Smooth muscle cell (in vitro differentiated cells): ENCODE results near the gene TAX1BP3. TPM values are rescaled to one million over a fixed set of nuclear protein-coding genes. Genes with fewer than 3 reads are reported as not detected.

Experiments
- DNase-seq: peaks from one replicate; lab custom pipeline; 2025; ENCODE audit not compliant: unreplicated experiment; lab: John Stamatoyannopoulos, UW
- H2AFZ ChIP-seq: fragments of 200-600 bp; sonication (generic); 2 replicates; pipeline ENCODE4 v1.6.0; 2016; ENCODE audit warnings: antibody characterized with exemption, low read depth, mild to moderate bottlenecking
- H3F3A ChIP-seq: fragments of 200-600 bp; sonication (generic); 2 replicates; pipeline ENCODE4 v1.6.0; 2017; ENCODE audit warnings: antibody characterized with exemption, low read depth
- H3K27ac ChIP-seq: fragments of 200-600 bp; sonication (generic); 2 replicates; pipeline ENCODE4 v1.5.1; 2016; ENCODE audit warnings: low read depth, mild to moderate bottlenecking
- H3K27me3 ChIP-seq: fragments of 200-600 bp; sonication (generic); 2 replicates; pipeline ENCODE4 v1.6.1; 2016; ENCODE audit warnings: low read depth, mild to moderate bottlenecking
- H3K36me3 ChIP-seq: fragments of 200-600 bp; sonication (generic); 2 replicates; pipeline ENCODE4 v1.5.1; 2016; ENCODE audit warnings: low read depth
- H3K4me1 ChIP-seq: fragments of 200-600 bp; sonication (generic); 2 replicates; pipeline ENCODE4 v1.5.1; 2016; ENCODE audit warnings: low read depth
- H3K4me2 ChIP-seq: fragments of 200-600 bp; sonication (generic); 2 replicates; pipeline ENCODE4 v1.6.0; 2016; ENCODE audit warnings: mild to moderate bottlenecking
- H3K4me3 ChIP-seq: fragments of 200-600 bp; sonication (generic); 2 replicates; pipeline ENCODE4 v1.5.1; 2016; ENCODE audit warnings: mild to moderate bottlenecking
- H3K79me2 ChIP-seq: fragments of 200-600 bp; sonication (generic); 2 replicates; pipeline ENCODE4 v1.6.0; 2016; ENCODE audit warnings: low read depth, mild to moderate bottlenecking
- H3K9ac ChIP-seq: fragments of 200-600 bp; sonication (generic); 2 replicates; pipeline ENCODE4 v1.6.0; 2016; ENCODE audit warnings: low read depth
- H3K9me3 ChIP-seq: fragments of 200-600 bp; sonication (generic); replicated peaks from 2 replicates; pipeline ENCODE4 v1.5.1; 2016; ENCODE audit warnings: low read depth
- H4K20me1 ChIP-seq: fragments of 200-600 bp; sonication (generic); 2 replicates; pipeline ENCODE4 v1.6.0; 2016; ENCODE audit warnings: low read depth
- WGBS: methylation state at CpG from one replicate; pipeline ENCODE4 v1.1.7; 2016; ENCODE audit warnings: low lambda C conversion rate; 5-methylcytosine and 5-hydroxymethylcytosine counted together
- polyA plus RNA-seq: library from polyadenylated mRNA; unstranded; fragments of >200 nt; fragmentation: Nextera tagmentation; extraction: Ambion mirVana; gene quantifications from 2 replicates; pipeline ENCODE4 v1.2.1, GENCODE V29; 2016
- total RNA-seq: library from RNA; depleted of rRNA; stranded (reverse); fragments of >200 nt; gene quantifications from 2 replicates; pipeline ENCODE4 v1.2.3, GENCODE V29; 2014
- TF ChIP-seq, protein P1 (sequence below): fragments of 200-600 bp; sonication (generic); IDR thresholded peaks from 2 replicates; pipeline ENCODE4 v1.5.1; 2017; ENCODE audit warnings: borderline replicate concordance, mild to moderate bottlenecking, antibody characterized with exemption; ENCODE audit not compliant: insufficient read depth, poor library complexity, severe bottlenecking

The TAX1BP3 gene
- total and polyA plus RNA-seq, 2 experiments from 2014 or later: 115 to 295 TPM

DNA sequence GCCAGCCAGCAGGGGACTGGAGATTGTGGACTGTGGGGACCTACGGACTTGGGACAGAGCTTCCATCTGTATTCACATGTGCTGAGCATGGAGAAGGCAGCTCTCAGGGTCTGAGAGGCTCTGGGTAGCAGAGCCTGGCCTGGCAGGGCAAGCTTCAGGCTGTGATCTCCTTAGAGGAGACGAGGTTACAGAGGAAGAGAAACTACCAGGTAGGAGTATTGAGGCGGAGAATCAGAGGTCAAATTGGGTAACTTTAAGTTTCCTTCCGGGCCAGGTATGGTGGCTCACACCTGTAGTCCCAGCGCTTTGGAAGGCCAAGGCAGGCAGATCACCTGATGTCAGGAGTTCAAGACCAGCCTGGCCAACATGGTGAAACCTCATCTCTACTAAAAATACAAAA lies 23.1 kb downstream of the TAX1BP3 start:
- H3K36me3 ChIP-seq: no peaks in the 10 kb centered on the region
- H3K79me2 ChIP-seq: no peaks in the 10 kb centered on the region
- H3K4me2 ChIP-seq: no peak overlapping the region
- 60% methylated on average over 5 of the region's 5 CpGs for WGBS
- no peaks in the 10 kb centered on the region for H3K27me3 ChIP-seq
- no peak overlapping the region for H3K9ac ChIP-seq
- no peaks in the 10 kb centered on the region for H3K4me1 ChIP-seq
- no peak overlapping the region for H3K4me3 ChIP-seq
- no peak overlapping the region for H3K27ac ChIP-seq
- no peaks in the 10 kb centered on the region for H4K20me1 ChIP-seq
- no peak for DNase-seq
- no peak overlapping the region for H2AFZ ChIP-seq
- TF ChIP-seq, protein P1, sequence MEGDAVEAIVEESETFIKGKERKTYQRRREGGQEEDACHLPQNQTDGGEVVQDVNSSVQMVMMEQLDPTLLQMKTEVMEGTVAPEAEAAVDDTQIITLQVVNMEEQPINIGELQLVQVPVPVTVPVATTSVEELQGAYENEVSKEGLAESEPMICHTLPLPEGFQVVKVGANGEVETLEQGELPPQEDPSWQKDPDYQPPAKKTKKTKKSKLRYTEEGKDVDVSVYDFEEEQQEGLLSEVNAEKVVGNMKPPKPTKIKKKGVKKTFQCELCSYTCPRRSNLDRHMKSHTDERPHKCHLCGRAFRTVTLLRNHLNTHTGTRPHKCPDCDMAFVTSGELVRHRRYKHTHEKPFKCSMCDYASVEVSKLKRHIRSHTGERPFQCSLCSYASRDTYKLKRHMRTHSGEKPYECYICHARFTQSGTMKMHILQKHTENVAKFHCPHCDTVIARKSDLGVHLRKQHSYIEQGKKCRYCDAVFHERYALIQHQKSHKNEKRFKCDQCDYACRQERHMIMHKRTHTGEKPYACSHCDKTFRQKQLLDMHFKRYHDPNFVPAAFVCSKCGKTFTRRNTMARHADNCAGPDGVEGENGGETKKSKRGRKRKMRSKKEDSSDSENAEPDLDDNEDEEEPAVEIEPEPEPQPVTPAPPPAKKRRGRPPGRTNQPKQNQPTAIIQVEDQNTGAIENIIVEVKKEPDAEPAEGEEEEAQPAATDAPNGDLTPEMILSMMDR: no peak
- no peaks in the 10 kb centered on the region for H3K9me3 ChIP-seq
- H3F3A ChIP-seq: no peaks in the 10 kb centered on the region

DNA sequence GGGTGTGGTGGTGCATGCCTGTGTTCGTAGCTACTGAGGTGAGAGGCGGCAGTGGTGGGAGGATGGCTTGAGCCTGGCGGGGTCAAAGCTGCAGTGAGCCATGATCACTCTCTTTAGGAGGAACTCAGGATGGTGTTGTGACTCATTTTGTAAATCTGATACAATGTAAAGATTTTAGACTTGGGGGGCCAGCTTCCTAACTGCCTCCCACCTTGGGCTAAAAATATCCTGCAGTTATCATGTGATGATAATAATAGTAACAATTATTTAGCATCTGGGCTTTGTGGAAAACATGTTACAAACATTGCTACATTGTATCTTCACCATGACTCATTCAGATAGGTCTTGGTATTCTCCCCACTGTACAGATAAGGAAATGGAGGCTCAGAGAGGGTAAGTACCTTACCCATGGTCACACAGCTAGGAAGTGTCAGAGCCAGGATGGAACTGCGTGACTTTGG lies 24.5 kb downstream of the TAX1BP3 start:
- WGBS: 94% methylated on average over 4 of the region's 4 CpGs
- DNase-seq: no peak
- Histone ChIP-seq H3K27me3 (no peaks in the 10 kb centered on the region), H3K4me2 (no peak overlapping the region), H3K9ac (no peak overlapping the region), H3K4me3 (no peak overlapping the region), H3K79me2 (no peaks in the 10 kb centered on the region), H3K9me3 (no peaks in the 10 kb centered on the region), H3F3A (no peaks in the 10 kb centered on the region), H3K4me1 (no peaks in the 10 kb centered on the region), H2AFZ (no peak overlapping the region), H4K20me1 (no peaks in the 10 kb centered on the region), H3K27ac (no peak overlapping the region), H3K36me3 (no peaks in the 10 kb centered on the region)
- TF ChIP-seq, protein P1: no peak

DNA sequence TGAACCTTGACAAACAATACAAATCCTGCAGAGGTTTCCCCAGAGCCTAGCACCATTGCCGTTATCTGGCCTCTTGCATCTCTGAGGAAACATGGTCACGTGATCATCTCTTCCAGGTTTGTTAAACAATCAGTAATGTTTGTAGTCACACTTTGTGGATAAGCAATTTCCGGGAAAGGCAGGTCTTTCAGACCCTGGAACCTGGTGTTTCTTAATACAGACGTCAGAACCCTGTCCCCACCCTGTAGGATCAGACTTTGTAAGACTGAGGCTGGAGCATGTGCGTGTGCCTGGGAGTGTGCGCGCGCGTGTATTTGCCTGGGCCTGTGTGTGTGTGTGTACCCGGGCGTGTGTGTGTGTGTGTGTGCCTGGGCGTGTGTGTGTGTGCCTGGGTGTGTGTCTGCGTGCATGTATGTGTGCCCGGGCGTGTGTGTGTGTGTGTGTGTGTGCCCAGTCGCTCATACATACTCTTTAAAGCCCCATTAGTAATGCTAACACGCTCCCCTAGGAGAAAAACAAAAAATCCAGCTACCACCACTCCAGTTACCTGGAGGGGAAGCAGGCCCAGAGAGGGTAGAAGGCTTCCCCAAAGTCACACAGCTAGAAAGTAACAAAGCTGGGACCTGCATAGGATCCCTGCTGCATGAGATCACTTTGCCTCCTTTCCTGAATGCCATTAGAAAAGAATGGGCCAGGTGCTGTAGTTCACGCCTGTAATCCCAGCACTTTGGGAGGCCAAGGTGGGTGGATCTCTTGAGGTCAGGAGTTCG lies 26.5 kb downstream of the TAX1BP3 start:
- H3K36me3 ChIP-seq: no peaks in the 10 kb centered on the region
- DNase-seq: no peak
- no peaks in the 10 kb centered on the region for H3K27me3 ChIP-seq
- H2AFZ ChIP-seq: no peak overlapping the region
- no peak overlapping the region for H3K4me2 ChIP-seq
- H3K9me3 ChIP-seq: no peaks in the 10 kb centered on the region
- no peaks in the 10 kb centered on the region for H3F3A ChIP-seq
- no peak overlapping the region for H3K9ac ChIP-seq
- TF ChIP-seq, protein P1: no peak
- H3K27ac ChIP-seq: no peak overlapping the region
- H3K4me1 ChIP-seq: no peaks in the 10 kb centered on the region
- H3K79me2 ChIP-seq: no peaks in the 10 kb centered on the region
- WGBS: 79% methylated on average over 14 of the region's 19 CpGs
- no peaks in the 10 kb centered on the region for H4K20me1 ChIP-seq
- no peak overlapping the region for H3K4me3 ChIP-seq

DNA sequence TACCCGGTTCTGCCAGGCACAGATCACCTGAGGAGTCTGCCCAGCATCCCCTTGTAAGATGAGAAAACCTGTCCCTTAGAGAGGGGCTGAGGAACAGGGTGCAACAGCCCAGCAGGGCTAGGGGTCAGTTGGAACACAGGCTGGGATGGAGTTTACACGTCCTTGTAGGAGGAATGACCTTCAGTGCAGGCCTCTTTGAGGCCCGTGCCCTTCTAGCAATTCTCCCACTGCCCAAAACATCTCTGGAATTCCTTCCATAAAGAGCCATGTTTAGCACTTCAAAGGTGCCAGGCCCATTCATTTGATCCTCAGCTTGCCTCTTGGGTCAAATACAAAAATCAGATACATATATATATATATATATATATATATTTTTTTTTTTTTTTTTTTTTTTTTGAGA lies 27.4 kb downstream of the TAX1BP3 start:
- H2AFZ ChIP-seq: no peak overlapping the region
- no peaks in the 10 kb centered on the region for H3F3A ChIP-seq
- no peak overlapping the region for H3K4me3 ChIP-seq
- H3K4me1 ChIP-seq: no peaks in the 10 kb centered on the region
- no peaks in the 10 kb centered on the region for H3K27me3 ChIP-seq
- no peak for DNase-seq
- H3K9ac ChIP-seq: no peak overlapping the region
- TF ChIP-seq, protein P1: no peak
- H3K27ac ChIP-seq: no peak overlapping the region
- H3K9me3 ChIP-seq: no peaks in the 10 kb centered on the region
- no peak overlapping the region for H3K4me2 ChIP-seq
- no peaks in the 10 kb centered on the region for H3K36me3 ChIP-seq
- no peaks in the 10 kb centered on the region for H4K20me1 ChIP-seq
- WGBS: 70% methylated on average over 3 of the region's 3 CpGs
- no peaks in the 10 kb centered on the region for H3K79me2 ChIP-seq
